CD4-positive, alpha-beta T cell treated with Interleukin-1 beta for 1 hour (primary cell): ENCODE data around the gene RCOR1.

ENCODE experiments used
- DNase-seq, 2 donors: peaks; one replicate each; pipeline ENCODE4 v3.0.0-alpha.2; 2020 to 2022

RCOR1 gene

GRCh38 chr14:102729268-102729667 lies 136.8 kb downstream of the RCOR1 start:
- no peak for DNase-seq

DNA sequence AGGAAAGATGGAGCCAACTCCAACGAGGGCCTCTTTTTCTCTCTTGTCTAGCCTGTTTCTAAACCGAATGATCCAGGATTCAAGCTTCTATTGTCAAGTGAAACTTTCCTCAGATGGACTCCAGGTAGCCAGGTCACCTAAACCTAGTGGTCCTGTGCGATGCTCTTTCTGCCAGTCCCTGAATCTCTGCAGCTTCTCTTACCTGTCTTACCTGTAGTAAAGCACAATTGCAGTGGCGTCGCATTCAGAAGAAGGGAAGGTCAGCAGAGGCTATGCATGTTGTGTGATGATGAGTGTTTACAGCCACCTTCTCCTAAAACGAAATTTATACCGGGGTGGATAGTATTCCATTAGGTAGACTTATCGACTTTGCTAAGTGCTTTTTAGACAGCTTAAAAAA lies 137.4 kb downstream of the RCOR1 start:
- no peak for DNase-seq

GRCh38 chr14:102731101-102731870 lies 138.8 kb downstream of the RCOR1 start:
- DNase-seq: no peak

DNA sequence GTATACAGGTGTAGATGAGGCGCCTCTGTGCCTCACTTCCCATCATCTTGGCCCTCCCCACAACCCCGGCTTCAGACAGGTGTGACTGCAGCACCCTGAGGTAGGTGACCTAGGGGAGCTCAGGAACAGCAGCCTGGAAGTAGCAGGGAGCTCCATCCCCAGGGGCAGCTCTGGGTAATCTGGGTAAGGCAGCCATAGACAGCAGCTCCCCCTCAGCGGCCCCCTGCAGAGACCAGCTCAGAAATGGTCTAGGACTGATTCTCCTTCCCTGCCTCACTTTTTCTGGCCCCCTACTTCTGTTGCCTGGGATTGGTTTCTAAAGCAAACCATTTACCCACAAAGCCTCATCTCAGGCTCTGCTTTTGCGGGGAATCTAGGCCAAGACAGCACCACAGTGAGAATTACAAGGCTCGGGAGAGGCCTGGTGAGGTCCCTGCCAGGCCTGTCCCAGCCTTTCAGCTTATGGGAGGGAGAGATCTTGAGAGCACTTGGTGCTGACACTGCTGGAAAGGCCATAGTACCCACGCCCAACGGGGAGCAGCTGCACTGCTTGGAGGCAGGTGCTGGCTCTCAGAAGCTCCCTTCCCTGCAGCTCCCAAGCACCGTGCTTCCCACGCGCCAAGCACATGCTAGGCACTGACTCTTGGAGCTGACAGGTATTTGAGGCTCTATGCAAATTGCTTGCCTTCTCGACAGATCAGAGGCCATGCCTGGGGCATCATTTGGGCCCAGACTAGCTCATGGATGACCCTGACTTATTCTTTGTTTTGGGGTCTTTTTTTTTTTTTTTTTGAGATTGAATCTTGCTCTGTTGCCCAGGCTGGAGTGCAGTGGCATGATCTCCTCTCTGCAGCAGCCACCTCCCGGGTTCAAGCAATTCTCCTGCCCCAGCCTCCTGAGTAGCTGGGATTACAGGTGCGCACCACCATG lies 139.7 kb downstream of the RCOR1 start:
- DNase-seq: no peak

GRCh38 chr14:102732924-102733323 lies 140.5 kb downstream of the RCOR1 start:
- DNase-seq: no peak

DNA sequence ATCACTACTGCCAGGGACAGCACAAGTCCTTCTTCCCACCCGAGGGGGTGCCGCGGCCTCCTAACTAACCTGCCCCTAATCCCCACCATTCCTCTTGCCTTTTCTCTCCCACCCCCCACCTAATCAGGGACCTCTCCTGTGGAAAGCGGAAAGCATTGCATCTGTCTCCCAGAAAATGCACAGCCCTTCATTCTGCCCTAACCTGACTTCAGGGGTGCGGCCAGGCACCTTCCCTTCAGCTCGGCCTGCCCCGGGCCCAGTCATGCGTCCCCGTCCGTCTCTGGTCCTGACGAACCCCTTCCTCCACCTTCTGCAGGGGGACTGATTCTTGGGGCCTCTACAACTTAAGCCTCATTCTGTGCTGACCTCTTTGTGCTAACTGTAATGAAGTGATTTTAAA lies 140.9 kb downstream of the RCOR1 start:
- no peak for DNase-seq

- no peak for DNase-seq
These were observed 142.0 kb downstream of the RCOR1 start for GRCh38 chr14:102734436-102734835.

- no peak for DNase-seq
These were observed 144.5 kb downstream of the RCOR1 start for GRCh38 chr14:102736956-102737355.

GRCh38 chr14:102737402-102738372 lies 145.2 kb downstream of the RCOR1 start:
- no peak for DNase-seq

DNA sequence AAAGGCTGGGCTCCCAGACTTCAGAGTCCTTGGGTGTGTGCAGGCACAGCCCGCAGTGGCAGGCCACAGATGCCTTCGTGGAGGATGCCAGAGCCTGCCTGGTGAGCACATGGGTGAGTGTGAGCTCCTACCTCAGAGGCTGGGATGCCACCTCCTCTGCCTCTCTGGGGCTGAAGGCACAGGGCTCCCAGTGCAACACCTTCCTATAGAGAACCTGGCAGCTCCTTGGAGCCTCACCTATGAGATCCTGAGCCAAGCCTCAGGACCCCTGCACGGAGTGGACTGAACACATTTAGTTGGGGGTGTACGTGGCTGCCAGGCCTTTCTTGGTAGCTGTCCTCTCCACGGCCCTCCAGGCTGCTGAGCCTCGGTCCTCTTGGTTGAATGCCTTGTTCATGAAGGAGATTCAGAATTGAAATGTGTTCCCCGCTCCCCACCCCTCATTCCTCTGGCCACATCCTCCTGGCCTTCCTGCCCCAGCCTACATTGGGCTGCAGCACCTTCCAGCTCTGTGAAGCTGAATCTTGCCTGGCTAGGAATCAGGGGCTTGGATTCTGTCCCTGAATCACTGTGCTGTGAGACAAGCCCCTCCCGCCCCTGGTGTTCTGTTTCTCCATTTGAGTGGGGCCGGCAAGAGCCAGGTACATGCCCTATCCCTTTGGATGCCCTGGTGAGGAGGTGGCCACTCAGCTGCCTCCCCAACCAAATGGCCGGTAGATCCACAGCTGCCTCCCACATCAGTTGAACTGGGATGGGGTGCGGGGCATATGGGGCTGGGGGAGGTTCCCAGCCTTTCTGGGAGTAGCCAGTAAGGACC lies 146.1 kb downstream of the RCOR1 start:
- DNase-seq: no peak

DNA sequence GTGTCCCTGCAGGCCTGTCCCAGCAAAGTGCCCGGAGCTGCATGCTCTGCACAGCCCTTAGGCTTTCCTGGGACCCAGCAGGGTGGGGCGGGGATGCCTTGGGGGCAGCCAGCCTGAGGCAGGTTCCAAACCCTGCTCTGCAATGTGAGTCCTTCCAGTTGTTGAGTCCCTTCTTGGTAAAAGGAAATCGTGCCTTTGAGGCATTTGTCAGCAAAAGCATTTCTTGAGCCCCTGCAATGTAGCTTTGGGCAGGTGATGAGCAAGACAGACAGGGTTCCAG lies 146.7 kb downstream of the RCOR1 start:
- no peak for DNase-seq

DNA sequence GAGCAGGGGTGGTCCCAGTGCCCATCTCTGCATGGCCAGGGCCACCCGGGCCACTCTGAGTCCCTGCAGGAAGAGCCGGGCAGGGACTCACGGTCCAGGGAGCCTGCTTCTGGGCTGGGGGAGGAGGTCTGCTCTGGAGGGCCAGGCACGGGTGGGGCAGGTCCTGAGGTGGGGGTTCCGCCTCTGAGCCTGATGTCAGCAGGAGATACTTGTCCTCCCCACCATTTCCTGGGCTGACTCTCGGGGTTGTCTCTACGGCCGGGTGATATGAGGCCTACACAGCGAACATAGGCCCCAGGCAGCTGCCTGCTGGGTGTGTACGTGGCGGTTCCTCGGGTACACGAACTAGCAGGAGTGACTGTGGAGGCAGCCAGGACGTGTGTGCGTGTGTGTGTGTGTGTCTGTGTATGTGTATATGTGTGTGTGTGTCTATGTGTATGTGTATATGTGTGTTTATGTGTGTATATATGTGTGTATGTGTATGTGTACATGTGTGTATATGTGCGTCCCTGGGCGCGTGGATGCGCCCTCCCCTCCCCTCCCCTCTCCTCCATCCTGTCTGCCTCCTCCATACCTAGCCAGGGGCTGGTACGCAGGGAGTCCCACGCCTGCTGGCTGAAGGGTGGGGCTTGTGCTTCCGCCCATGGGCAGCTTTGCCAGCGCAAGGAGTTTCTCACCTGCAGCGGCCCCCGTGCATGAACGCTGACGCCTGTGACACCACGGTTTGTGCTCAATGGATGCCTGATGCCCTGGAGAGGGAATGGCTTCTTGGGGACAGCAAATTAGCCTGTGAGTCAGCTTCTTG lies 154.4 kb downstream of the RCOR1 start:
- no peak for DNase-seq

GRCh38 chr14:102748806-102749205 lies 156.4 kb downstream of the RCOR1 start:
- no peak for DNase-seq

DNA sequence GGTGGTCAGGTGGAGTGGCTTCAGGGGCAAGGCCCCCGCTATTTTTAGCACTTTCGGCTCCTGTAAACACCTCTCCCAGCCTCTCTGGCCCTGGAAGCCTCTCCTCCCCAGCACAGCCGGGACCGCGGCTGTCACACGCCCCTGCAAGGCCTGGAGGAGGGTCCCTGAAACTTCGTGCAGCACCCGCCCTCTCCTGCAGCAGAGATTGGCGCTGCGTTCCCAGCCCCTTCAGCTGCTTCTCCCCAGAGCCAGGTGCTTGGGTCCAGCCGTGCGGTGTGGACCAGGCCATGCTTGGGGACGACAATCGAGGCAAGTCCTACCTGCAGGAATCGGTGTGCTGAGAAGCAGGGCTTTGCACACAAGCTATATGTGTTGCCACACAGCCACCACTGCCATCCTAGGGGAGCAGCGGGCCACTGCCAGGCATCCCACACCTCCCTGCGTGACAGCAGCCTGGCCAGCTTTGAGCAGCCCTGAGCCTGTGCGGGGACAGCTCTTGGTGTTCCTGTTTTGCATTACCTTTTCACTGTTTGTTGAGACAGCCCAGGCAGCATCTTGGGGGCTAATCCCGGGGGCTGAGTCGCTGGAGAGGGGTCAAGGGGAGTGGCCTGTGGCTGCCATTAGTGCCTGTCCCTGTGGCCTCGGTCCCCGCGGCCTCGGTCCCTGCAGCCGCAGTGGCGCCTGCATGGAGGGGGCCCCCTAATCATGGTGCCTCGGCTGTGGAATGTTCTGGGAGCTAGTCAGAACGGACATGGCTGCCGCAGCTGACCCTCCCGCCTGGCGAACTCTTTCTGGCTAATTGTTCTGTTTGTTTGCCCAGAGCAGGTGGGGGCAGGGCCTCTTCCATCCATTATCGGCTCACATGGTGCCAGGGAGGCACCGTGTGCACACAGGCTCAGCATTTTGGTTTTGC lies 157.2 kb downstream of the RCOR1 start:
- DNase-seq: no peak

- DNase-seq: no peak
These were observed 157.9 kb downstream of the RCOR1 start for GRCh38 chr14:102750376-102750775.

GRCh38 chr14:102751088-102751487 lies 158.6 kb downstream of the RCOR1 start:
- no peak for DNase-seq

DNA sequence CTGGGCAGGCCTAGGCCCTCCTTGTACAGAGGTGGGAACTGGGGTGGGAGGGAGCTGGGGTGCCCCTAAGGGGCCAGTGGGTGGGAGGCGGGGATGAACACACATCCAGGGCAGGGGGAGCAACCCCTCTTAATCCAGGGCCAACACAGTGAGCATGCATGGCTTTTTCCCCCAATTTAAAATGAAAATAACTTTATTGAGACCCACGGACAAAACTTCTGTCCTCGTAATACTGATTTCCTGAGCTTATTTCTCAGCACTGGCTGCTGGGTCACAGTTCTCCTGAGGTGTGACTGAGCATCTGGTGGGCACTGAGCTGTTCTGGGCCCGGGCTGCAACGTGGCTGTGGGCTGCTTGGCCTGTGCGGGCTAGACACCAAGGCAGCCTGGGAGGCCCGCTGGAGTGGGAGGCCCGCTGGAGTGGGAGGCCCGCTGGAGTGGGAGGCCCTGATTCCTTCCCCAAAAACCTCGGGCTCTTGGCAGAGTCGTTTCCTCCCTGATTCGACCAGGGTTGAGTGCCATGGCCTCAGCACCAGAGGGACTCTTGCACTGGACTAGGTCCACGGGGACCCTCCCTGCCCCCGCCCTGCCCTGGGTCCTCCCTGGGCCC lies 159.9 kb downstream of the RCOR1 start:
- DNase-seq: no peak

GRCh38 chr14:102754370-102755262 lies 162.2 kb downstream of the RCOR1 start:
- no peak for DNase-seq

GRCh38 chr14:102757646-102758045 lies 165.2 kb downstream of the RCOR1 start:
- DNase-seq: no peak
